Right forelimb (tissue), 1 donor: Measurements from ENCODE around the gene DEPDC5.

Source experiments
- DNase-seq: peaks from one replicate; pipeline ENCODE4 v3.0.0-alpha.2; 2018

The DEPDC5 gene

DNA sequence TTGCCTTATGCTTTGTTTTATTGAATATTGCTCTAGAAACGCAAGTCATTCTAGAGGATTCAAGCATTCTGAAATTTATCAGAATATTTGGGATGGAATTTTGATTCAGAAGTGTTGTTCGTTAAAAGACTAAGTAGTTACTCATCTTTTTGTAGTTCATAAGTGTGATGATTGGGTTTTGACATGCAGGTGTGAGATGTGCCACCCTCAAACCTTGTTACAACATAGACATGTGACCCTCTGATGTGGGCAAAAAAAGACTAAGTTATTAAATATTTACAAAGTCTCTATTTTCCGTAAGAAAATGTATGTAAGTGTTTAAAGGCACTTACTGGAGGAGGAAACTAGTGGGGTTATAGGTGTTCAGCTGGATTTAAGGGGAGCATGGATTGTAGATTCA, 199.4 kb downstream of the DEPDC5 start:
- DNase-seq = no peak

GRCh38 chr22:31954535-31955523, 201.0 kb downstream of the DEPDC5 start:
- no peak for DNase-seq

- DNase-seq = no peak
Observed at GRCh38 chr22:31956360-31956759, 202.5 kb downstream of the DEPDC5 start.
